PFSK-1 (cell line): Measurements from ENCODE around the gene ZC3H8.

Source experiments
- POLR2AphosphoS5 ChIP-seq: IDR thresholded peaks from 2 replicates; pipeline ENCODE4 v1.6.1; 2012; ENCODE audit warnings: low read depth, mild to moderate bottlenecking, control low read depth, low read length, moderate library complexity
- SIN3A ChIP-seq: IDR thresholded peaks from 2 replicates; pipeline ENCODE4 v1.6.1; 2012; ENCODE audit warnings: mild to moderate bottlenecking, low read length, moderate library complexity, borderline replicate concordance; ENCODE audit not compliant: insufficient read depth
- TAF1 ChIP-seq: IDR thresholded peaks from 2 replicates; pipeline ENCODE4 v1.6.1; 2012; ENCODE audit warnings: low read length, control low read depth, borderline replicate concordance; ENCODE audit not compliant: insufficient read depth

DNA sequence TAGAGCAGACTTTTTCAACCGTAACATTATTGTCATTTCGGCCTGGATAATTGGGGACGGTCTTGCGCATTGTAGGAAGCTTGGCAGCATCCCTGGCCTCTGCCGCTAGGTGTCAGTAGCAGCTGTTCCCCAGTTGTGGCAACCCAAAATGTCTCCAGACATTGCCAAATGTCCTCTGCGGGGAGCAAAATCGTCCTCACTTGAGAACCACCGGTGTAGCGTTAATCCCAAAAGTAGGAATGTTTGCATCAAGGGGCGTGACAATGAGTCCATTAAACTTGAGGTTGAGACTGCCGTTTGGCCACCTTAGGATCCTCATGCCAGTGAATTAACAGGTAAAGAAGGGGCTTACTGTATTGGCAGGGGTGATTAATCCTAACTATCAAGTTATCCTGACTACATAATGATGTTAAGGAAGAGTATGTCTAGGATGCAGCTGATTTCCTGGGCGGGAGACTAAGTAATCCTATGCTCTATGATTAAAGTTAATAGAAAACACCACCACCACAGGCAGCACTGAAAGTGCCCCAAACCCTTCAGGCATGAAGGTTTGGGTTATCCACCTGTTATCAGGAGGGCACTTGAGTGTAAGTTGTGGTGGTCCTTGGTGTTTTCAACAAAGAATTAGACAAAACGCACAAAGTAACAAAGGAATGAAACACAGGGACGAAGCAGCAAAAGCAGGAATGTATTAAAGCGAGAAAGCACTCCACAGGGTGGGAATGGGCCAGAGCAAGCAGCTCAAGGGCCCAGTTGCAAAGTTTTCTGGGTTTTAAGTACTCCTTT, 4.9 kb upstream of the ZC3H8 start:
- no peak for TF ChIP-seq TAF1
- TF ChIP-seq POLR2AphosphoS5: no peak
- no peak for TF ChIP-seq SIN3A
